Suprapubic skin (tissue), 4 donors: ENCODE results near the gene UBTD1. TPM values are rescaled to one million over a fixed set of nuclear protein-coding genes. Genes with fewer than 3 reads are reported as not detected.

Source experiments
- DNase-seq, 2 donors: peaks; one replicate each; pipeline ENCODE4 v3.0.0-alpha.2; 2019; ENCODE audit warnings: low spot score in 2 of 2
- H3K27ac ChIP-seq: fragments of 200-600 bp; sonication (generic); one replicate; pipeline ENCODE4 v1.5.1; 2019
- H3K27me3 ChIP-seq: fragments of 200-600 bp; sonication (generic); one replicate; pipeline ENCODE4 v1.5.1; 2019
- H3K36me3 ChIP-seq: fragments of 200-600 bp; sonication (generic); one replicate; pipeline ENCODE4 v1.5.1; 2019
- H3K4me1 ChIP-seq: fragments of 200-600 bp; sonication (generic); one replicate; pipeline ENCODE4 v1.5.1; 2019
- H3K4me3 ChIP-seq: fragments of 200-600 bp; sonication (generic); one replicate; pipeline ENCODE4 v1.5.1; 2019; ENCODE audit warnings: mild to moderate bottlenecking
- H3K9me3 ChIP-seq: fragments of 200-600 bp; sonication (generic); one replicate; pipeline ENCODE4 v1.5.1; 2019
- EP300 ChIP-seq: sonication (generic); formaldehyde crosslinking; IDR thresholded peaks from one replicate; pipeline ENCODE4 v1.6.1; 2017; ENCODE audit warnings: antibody characterized with exemption
- POLR2A ChIP-seq, 2 donors: fragments of 450-650 bp; IDR thresholded peaks; one replicate each; pipeline ENCODE4 v1.6.1; 2017; ENCODE audit warnings: antibody characterized with exemption in 2 of 2, mild to moderate bottlenecking in 2 of 2, moderate library complexity in 2 of 2
- POLR2AphosphoS5 ChIP-seq, 3 donors: sonication (generic); formaldehyde crosslinking; IDR thresholded peaks; one replicate each; pipeline ENCODE4 v1.6.1; 2017; ENCODE audit warnings: antibody characterized with exemption in 3 of 3
- WGBS: methylation state at CpG from one replicate; pipeline ENCODE4 v1.1.5; 2018; 5-methylcytosine and 5-hydroxymethylcytosine counted together
- total RNA-seq, 4 donors: library from RNA; depleted of rRNA; stranded (reverse); fragments of >200 nt; gene quantifications; one replicate each; pipeline ENCODE4 v1.1.0, GENCODE V29; 2016
- TF ChIP-seq, protein P1 (sequence below), 2 donors: fragments of 200-600 bp in 1 of 2; fragments of 450-650 bp in 1 of 2; sonication (generic) in 1 of 2; IDR thresholded peaks; one replicate each; pipeline ENCODE4 v1.5.1; 2016 to 2019; ENCODE audit warnings: antibody characterized with exemption in 2 of 2, mild to moderate bottlenecking in 1 of 2, moderate library complexity in 1 of 2

UBTD1 gene
- total RNA-seq, 4 donors from 2014 or later: 15.2 to 50.8 (median 36.4) TPM

DNA sequence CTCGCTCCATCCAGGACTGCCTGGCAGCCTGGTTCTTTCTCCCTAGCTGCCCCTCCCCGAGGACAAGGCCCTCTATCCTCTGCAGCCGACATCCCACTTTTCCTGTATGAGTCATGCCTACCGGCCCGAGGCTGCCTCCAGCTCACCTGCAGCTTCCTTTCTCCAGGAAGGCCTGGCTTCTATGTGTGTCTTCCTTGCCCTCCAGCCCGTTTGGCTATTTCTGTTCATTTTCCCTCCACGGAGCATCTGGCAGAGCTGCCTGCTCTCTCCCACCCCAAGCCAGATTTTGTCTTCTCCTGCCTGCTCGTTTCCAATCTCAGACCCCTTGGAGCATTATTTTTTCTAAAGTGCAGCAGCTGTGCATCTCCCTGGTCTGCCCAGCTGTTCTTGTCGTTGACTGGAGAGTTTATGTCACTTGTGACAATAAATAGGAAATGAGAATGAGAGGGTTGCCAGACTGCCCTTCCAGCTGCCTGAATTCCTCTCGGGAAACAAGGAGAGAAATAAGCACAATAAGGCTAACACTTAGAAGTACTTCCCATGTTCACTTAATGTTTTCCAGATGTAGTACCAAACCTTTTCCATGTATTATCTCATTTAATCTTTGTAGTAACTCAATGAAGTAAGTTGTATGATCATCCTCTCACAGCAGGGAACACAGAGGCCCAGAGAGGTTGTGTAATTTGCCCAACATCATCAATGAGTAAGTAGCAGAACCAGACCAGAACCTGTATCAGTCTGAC is 19.7 kb downstream of the UBTD1 start:
- 20% methylated on average over 10 of the region's 10 CpGs for WGBS
- TF ChIP-seq POLR2AphosphoS5 (IDR thresholded peaks at IDR 0.05) (no peak), POLR2A (IDR thresholded peaks at IDR 0.05) (no peak), EP300 (no peak)
- TF ChIP-seq, protein P1, sequence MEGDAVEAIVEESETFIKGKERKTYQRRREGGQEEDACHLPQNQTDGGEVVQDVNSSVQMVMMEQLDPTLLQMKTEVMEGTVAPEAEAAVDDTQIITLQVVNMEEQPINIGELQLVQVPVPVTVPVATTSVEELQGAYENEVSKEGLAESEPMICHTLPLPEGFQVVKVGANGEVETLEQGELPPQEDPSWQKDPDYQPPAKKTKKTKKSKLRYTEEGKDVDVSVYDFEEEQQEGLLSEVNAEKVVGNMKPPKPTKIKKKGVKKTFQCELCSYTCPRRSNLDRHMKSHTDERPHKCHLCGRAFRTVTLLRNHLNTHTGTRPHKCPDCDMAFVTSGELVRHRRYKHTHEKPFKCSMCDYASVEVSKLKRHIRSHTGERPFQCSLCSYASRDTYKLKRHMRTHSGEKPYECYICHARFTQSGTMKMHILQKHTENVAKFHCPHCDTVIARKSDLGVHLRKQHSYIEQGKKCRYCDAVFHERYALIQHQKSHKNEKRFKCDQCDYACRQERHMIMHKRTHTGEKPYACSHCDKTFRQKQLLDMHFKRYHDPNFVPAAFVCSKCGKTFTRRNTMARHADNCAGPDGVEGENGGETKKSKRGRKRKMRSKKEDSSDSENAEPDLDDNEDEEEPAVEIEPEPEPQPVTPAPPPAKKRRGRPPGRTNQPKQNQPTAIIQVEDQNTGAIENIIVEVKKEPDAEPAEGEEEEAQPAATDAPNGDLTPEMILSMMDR (IDR thresholded peaks at IDR 0.05): no peak
- no peaks in the 10 kb centered on the region for H3K36me3 ChIP-seq
- DNase-seq: no peak
- H3K4me3 ChIP-seq: no peak overlapping the region
- no peaks in the 10 kb centered on the region for H3K27me3 ChIP-seq
- H3K4me1 ChIP-seq: peaks cover 57% of the 10 kb centered on the region
- H3K9me3 ChIP-seq: no peaks in the 10 kb centered on the region
- no peak overlapping the region for H3K27ac ChIP-seq

DNA sequence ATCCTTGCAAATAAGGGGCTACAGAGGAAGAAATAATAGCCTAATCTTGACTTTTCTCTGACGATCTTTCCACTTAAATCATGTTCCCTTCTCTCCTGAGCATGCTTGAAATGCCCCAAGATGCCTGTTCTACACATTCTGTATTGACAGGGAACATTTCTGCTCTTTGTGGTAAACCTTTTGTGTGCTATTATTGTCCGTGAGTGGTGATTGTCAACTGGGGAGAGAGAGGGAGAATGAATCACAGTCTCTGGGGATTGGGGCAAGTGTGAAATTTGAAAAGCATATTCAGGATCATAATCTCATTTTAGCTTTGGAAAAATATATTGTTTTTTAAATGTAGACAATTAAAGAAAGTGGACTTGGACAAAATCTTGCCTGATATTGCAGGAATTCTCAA is 20.6 kb downstream of the UBTD1 start:
- Histone ChIP-seq H3K27me3 (no peaks in the 10 kb centered on the region), H3K4me3 (no peak overlapping the region), H3K36me3 (no peaks in the 10 kb centered on the region), H3K9me3 (no peaks in the 10 kb centered on the region), H3K4me1 (peaks cover 57% of the 10 kb centered on the region), H3K27ac (no peak overlapping the region)
- WGBS: 33% methylated on average over 2 of the region's 2 CpGs
- no peak for DNase-seq
- TF ChIP-seq POLR2AphosphoS5 (IDR thresholded peaks at IDR 0.05): no peak
- TF ChIP-seq POLR2A (IDR thresholded peaks at IDR 0.05): no peak
- TF ChIP-seq EP300: no peak
- TF ChIP-seq, protein P1 (IDR thresholded peaks at IDR 0.05): no peak

DNA sequence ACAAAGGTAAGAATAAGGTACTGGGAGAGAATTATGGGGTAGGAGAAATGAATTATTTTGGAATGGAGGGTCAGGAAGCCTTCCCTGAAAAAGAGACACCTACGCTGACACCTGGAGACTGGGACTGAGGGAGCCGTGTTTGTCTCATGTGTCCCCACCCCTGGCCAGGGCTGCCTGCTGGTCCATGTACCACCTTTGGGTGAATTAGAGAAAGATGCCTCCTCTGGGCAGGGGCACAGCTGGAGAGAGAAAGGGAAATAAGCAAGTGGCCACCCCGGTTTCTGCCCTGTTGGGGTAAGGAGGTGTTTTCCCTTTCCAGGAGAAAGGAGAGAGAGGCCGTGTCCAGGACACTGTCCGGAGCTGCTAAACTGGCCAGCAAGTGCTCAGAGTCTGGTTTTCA is 21.8 kb downstream of the UBTD1 start:
- Histone ChIP-seq H3K4me3 (no peak overlapping the region), H3K27ac (no peak overlapping the region), H3K27me3 (no peaks in the 10 kb centered on the region), H3K4me1 (peaks cover 56% of the 10 kb centered on the region), H3K36me3 (no peaks in the 10 kb centered on the region), H3K9me3 (no peaks in the 10 kb centered on the region)
- WGBS: 73% methylated on average over 5 of the region's 5 CpGs
- DNase-seq: no peak
- TF ChIP-seq POLR2A (IDR thresholded peaks at IDR 0.05) (no peak), POLR2AphosphoS5 (IDR thresholded peaks at IDR 0.05) (no peak), EP300 (no peak)
- TF ChIP-seq, protein P1 (IDR thresholded peaks at IDR 0.05): no peak

DNA sequence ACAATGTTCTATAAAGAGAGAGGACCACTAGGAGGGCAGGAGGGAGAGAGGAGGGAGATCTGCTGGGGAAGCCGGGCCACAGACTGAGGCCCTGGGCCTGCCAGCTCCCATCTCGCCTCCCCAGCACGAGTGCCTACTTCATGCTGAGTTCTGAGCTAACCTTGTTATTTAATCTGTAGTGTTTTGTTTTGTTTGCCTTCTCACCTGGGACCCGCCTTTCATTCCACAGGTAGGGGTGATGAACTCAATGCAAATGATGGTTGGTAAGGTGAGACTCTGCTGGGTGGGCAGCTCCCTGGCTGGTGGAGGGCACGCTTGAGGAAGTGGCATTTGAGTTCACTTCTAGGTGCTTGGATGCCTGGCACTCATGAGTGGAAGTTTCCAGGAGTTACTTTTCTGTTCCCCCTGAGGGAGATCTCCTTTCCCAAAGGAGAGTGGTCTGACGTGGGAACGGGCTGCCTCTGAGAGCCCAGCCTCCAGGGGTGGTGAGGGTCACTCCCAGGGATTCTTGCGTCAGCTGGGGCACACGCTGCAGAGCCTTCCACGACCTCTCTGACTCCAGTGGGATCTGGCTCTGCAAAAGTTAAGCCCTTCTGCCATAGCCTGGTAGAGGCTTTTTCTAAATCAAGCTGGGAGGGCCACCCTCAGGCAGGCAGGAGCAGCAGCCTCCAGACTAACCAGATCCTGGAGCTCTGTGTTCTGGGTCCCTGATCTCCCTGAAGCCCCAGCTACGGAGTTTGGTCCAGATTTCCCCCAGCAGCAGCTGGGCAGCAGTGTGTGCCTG is 22.4 kb downstream of the UBTD1 start:
- no peaks in the 10 kb centered on the region for H3K9me3 ChIP-seq
- H3K36me3 ChIP-seq: no peaks in the 10 kb centered on the region
- no peak overlapping the region for H3K4me3 ChIP-seq
- H3K27me3 ChIP-seq: no peaks in the 10 kb centered on the region
- WGBS: 87% methylated on average over 6 of the region's 11 CpGs
- no peak for TF ChIP-seq POLR2A (IDR thresholded peaks at IDR 0.05)
- no peak for TF ChIP-seq EP300
- TF ChIP-seq, protein P1 (IDR thresholded peaks at IDR 0.05): no peak
- TF ChIP-seq POLR2AphosphoS5 (IDR thresholded peaks at IDR 0.05): no peak
- H3K4me1 ChIP-seq: peaks cover 52% of the 10 kb centered on the region
- H3K27ac ChIP-seq: no peak overlapping the region
- DNase-seq: no peak

DNA sequence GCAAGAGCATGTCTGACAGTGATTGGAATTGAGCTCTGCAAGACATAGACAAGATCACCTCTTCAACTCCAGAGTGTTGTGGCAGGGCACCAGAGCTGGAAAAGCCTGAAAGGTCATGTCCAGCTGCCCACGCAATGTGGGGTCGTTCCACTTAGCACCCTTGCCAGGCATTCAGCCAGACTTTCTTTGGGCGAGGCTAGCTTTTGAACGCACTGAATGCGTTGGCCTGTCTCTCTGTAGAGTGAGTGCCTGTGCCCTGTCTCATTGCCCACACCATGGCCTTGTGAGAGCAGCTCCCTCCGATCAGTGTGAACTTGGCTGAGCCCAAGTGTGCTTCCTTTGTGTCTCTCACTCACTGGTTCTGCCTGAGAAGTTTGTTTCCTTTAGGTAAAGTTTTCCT is 23.3 kb downstream of the UBTD1 start:
- no peak overlapping the region for H3K4me3 ChIP-seq
- TF ChIP-seq POLR2A (IDR thresholded peaks at IDR 0.05) (no peak), POLR2AphosphoS5 (IDR thresholded peaks at IDR 0.05) (no peak), EP300 (no peak)
- TF ChIP-seq, protein P1 (IDR thresholded peaks at IDR 0.05): no peak
- 47% methylated on average over 6 of the region's 6 CpGs for WGBS
- no peak overlapping the region for H3K27ac ChIP-seq
- H3K9me3 ChIP-seq: no peaks in the 10 kb centered on the region
- DNase-seq: no peak
- no peaks in the 10 kb centered on the region for H3K36me3 ChIP-seq
- no peaks in the 10 kb centered on the region for H3K27me3 ChIP-seq
- H3K4me1 ChIP-seq: peaks cover 46% of the 10 kb centered on the region
